ENCODE data around the gene FNDC1. TPM values are rescaled to one million over a fixed set of nuclear protein-coding genes. Genes with fewer than 3 reads are reported as not detected.

FNDC1 gene
- total RNA-seq, 4 donors from 2014 or later = 13.6 to 23.2 (median 15.1) TPM

- H3K9me3 ChIP-seq = no peaks in the 10 kb centered on the region
- H3K4me1 ChIP-seq = no peaks in the 10 kb centered on the region
- intact Hi-C loops (cut with DNase I) = no loop called here
Measured at GRCh38 chr6:159260208-159260607, 91.0 kb downstream of the FNDC1 start.

GRCh38 chr6:159261995-159262394, 92.8 kb downstream of the FNDC1 start:
- no peak for TF ChIP-seq CTCF (IDR thresholded peaks at IDR 0.05)
- TF ChIP-seq POLR2A (IDR thresholded peaks at IDR 0.05) = no peak
- intact Hi-C loops (cut with DNase I) = no loop called here
- H3K27me3 ChIP-seq = no peaks in the 10 kb centered on the region
- H3K36me3 ChIP-seq = no peaks in the 10 kb centered on the region
- no peaks in the 10 kb centered on the region for H3K9me3 ChIP-seq
- no peak overlapping the region for H3K27ac ChIP-seq
- H3K4me1 ChIP-seq = no peaks in the 10 kb centered on the region
- DNase-seq = no peak
- H3K4me3 ChIP-seq (replicated peaks in 1 of 3) = no peak overlapping the region

More at GRCh38 chr6:159260208-159260607, 91.0 kb downstream of the FNDC1 start:
- Histone ChIP-seq H3K27ac (no peak overlapping the region), H3K4me3 (replicated peaks in 1 of 3) (no peak overlapping the region), H3K36me3 (no peaks in the 10 kb centered on the region), H3K27me3 (no peaks in the 10 kb centered on the region)
- WGBS, 2 donors = 89 to 92% methylated on average over 4 of the region's 4 CpGs
- DNase-seq = no peak
- TF ChIP-seq CTCF (IDR thresholded peaks at IDR 0.05) (no peak), POLR2A (IDR thresholded peaks at IDR 0.05) (no peak)

- no peak for DNase-seq
- TF ChIP-seq CTCF (IDR thresholded peaks at IDR 0.05) (no peak), POLR2A (IDR thresholded peaks at IDR 0.05) (no peak)
- Histone ChIP-seq H3K9me3 (no peaks in the 10 kb centered on the region), H3K4me1 (no peaks in the 10 kb centered on the region), H3K27me3 (no peaks in the 10 kb centered on the region), H3K27ac (no peak overlapping the region), H3K36me3 (no peaks in the 10 kb centered on the region), H3K4me3 (replicated peaks in 1 of 3) (no peak overlapping the region)
- intact Hi-C loops (cut with DNase I) = no loop called here
- 84% methylated on average over 2 of the region's 2 CpGs for WGBS, 2 donors
Measured at GRCh38 chr6:159262586-159262985, 93.4 kb downstream of the FNDC1 start.

- Histone ChIP-seq H3K27me3 (no peaks in the 10 kb centered on the region), H3K27ac (no peak overlapping the region), H3K4me1 (no peaks in the 10 kb centered on the region), H3K36me3 (no peaks in the 10 kb centered on the region), H3K9me3 (no peaks in the 10 kb centered on the region), H3K4me3 (replicated peaks in 1 of 3) (no peak overlapping the region)
- DNase-seq = peak in 1 of 2 donors; percentile 23
- 84 to 85% methylated on average over 4 of the region's 4 CpGs for WGBS, 2 donors
- intact Hi-C loops (cut with DNase I) = no loop called here
- no peak for TF ChIP-seq CTCF (IDR thresholded peaks at IDR 0.05)
- no peak for TF ChIP-seq POLR2A (IDR thresholded peaks at IDR 0.05)
Measured at GRCh38 chr6:159267165-159267564, 98.0 kb downstream of the FNDC1 start.

- WGBS, 2 donors = 92 to 93% methylated on average over 1 of the region's 1 CpG
- Histone ChIP-seq H3K4me3 (replicated peaks in 1 of 3) (no peak overlapping the region), H3K36me3 (no peaks in the 10 kb centered on the region), H3K27ac (no peak overlapping the region), H3K4me1 (no peaks in the 10 kb centered on the region), H3K27me3 (no peaks in the 10 kb centered on the region), H3K9me3 (no peaks in the 10 kb centered on the region)
- DNase-seq = no peak
- intact Hi-C loops (cut with DNase I) = no loop called here
- TF ChIP-seq POLR2A (IDR thresholded peaks at IDR 0.05) (no peak), CTCF (IDR thresholded peaks at IDR 0.05) (no peak)
Measured at GRCh38 chr6:159268511-159268910, 99.3 kb downstream of the FNDC1 start.

Data from thyroid gland (tissue), 4 donors.